MM.1S (cell line): ENCODE data around the gene CNTRL.

Experiments used
- DNase-seq: peaks from one replicate; pipeline ENCODE4 v3.0.0-alpha.2; 2015
- H2AFZ ChIP-seq: fragments of 300-600 bp; sonication (generic); 2 replicates; pipeline ENCODE4 v1.6.0; 2016; ENCODE audit warnings: antibody characterized with exemption, low read length
- H3F3A ChIP-seq: fragments of 300-600 bp; sonication (generic); 2 replicates; pipeline ENCODE4 v1.6.1; 2016; ENCODE audit warnings: mild to moderate bottlenecking, antibody characterized with exemption, low read length, moderate library complexity, mixed read lengths; ENCODE audit not compliant: insufficient read depth
- H3K27ac ChIP-seq: fragments of 300-600 bp; sonication (generic); 2 replicates; pipeline ENCODE4 v1.5.1; 2016; ENCODE audit warnings: mild to moderate bottlenecking, low read length
- H3K27me3 ChIP-seq: fragments of 300-600 bp; sonication (generic); replicated peaks from 2 replicates; pipeline ENCODE4 v1.6.0; 2016; ENCODE audit warnings: low read length; ENCODE audit not compliant: insufficient read depth
- H3K36me3 ChIP-seq: fragments of 300-600 bp; sonication (generic); replicated peaks from 2 replicates; pipeline ENCODE4 v1.6.1; 2016; ENCODE audit warnings: mild to moderate bottlenecking, low read length, mixed read lengths; ENCODE audit not compliant: insufficient read depth
- H3K4me1 ChIP-seq: fragments of 300-600 bp; sonication (generic); 2 replicates; pipeline ENCODE4 v1.6.1; 2016; ENCODE audit warnings: low read length, mixed read lengths
- H3K4me2 ChIP-seq: fragments of 300-600 bp; sonication (generic); 2 replicates; pipeline ENCODE4 v1.6.0; 2016; ENCODE audit warnings: low read depth, low read length
- H3K4me3 ChIP-seq: fragments of 300-600 bp; sonication (generic); 2 replicates; pipeline ENCODE4 v1.5.1; 2016; ENCODE audit warnings: low read length, mixed read lengths
- H3K79me2 ChIP-seq: fragments of 300-600 bp; sonication (generic); 2 replicates; pipeline ENCODE4 v1.6.1; 2016; ENCODE audit warnings: mixed run types, low read length, mixed read lengths
- H3K9ac ChIP-seq: fragments of 300-600 bp; sonication (generic); 2 replicates; pipeline ENCODE4 v1.6.1; 2016; ENCODE audit warnings: low read length, mixed read lengths
- H3K9me2 ChIP-seq: fragments of 300-600 bp; sonication (generic); replicated peaks from 2 replicates; pipeline ENCODE4 v1.6.1; 2016; ENCODE audit warnings: mild to moderate bottlenecking, low read length, mixed read lengths; ENCODE audit not compliant: insufficient read depth
- H3K9me3 ChIP-seq: fragments of 300-600 bp; sonication (generic); replicated peaks from 2 replicates; pipeline ENCODE4 v1.6.1; 2016; ENCODE audit warnings: mild to moderate bottlenecking, low read length, mixed read lengths; ENCODE audit not compliant: insufficient read depth
- H4K20me1 ChIP-seq: fragments of 300-600 bp; sonication (generic); 2 replicates; pipeline ENCODE4 v1.6.1; 2016; ENCODE audit warnings: mild to moderate bottlenecking, low read length, moderate library complexity, mixed read lengths; ENCODE audit not compliant: insufficient read depth
- EZH2 ChIP-seq: fragments of 300-600 bp; sonication (generic); optimal IDR thresholded peaks from 2 replicates; pipeline ENCODE3; 2017; ENCODE audit warnings: low read depth, mild to moderate bottlenecking, antibody characterized with exemption, low read length, mixed read lengths
- EZH2phosphoT487 ChIP-seq: fragments of 300-600 bp; sonication (generic); IDR thresholded peaks from 2 replicates; pipeline ENCODE4 v1.6.1; 2018; ENCODE audit warnings: antibody characterized with exemption, low read length
- TF ChIP-seq, protein P1 (sequence below): fragments of 300-600 bp; sonication (generic); IDR thresholded peaks from 2 replicates; pipeline ENCODE4 v1.5.1; 2016; ENCODE audit warnings: antibody characterized with exemption, low read length, mixed read lengths

The CNTRL gene

DNA sequence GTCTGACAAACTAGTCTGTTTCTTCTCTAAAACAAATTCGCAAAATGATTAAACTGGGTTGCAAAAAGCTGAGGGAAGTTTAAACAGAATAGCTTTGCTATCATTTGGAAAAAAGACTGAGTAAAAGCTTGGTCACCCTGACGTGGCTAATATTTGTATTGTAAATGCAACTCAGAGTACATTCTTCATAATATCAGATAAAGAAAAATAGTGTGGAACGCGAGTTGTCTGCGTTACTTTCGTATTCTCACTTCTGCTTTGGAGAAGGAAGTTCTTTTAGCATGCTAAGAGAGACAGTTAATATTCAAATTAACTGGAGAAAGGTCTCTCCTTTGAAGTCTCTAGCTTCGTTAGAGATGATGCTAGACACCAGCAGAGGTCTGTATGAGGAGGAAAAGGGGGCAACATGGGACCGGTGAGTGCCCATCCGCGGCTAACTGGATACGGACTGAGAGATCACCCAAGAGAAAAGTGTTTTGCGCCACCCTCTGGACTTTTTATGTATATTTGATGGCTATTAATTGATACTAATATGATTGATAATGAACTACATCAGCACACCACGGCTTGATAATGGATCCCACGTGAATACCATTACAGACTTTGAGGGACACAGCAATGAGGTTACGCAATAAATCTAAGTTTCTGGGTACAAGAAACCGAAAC, 2.9 kb upstream of the CNTRL start:
- Histone ChIP-seq H3K27me3 (no peaks in the 10 kb centered on the region), H3F3A (peaks cover 24% of the 10 kb centered on the region), H3K9me2 (no peaks in the 10 kb centered on the region), H3K9ac (peak overlapping the region; percentile 42), H3K4me2 (peak overlapping the region; percentile 55), H3K4me3 (peak overlapping the region; percentile 59), H3K9me3 (no peaks in the 10 kb centered on the region), H2AFZ (peak overlapping the region; percentile 46), H4K20me1 (no peaks in the 10 kb centered on the region), H3K36me3 (no peaks in the 10 kb centered on the region), H3K79me2 (peaks cover 20% of the 10 kb centered on the region), H3K4me1 (peaks cover 20% of the 10 kb centered on the region), H3K27ac (peak overlapping the region; percentile 62)
- TF ChIP-seq, protein P1, sequence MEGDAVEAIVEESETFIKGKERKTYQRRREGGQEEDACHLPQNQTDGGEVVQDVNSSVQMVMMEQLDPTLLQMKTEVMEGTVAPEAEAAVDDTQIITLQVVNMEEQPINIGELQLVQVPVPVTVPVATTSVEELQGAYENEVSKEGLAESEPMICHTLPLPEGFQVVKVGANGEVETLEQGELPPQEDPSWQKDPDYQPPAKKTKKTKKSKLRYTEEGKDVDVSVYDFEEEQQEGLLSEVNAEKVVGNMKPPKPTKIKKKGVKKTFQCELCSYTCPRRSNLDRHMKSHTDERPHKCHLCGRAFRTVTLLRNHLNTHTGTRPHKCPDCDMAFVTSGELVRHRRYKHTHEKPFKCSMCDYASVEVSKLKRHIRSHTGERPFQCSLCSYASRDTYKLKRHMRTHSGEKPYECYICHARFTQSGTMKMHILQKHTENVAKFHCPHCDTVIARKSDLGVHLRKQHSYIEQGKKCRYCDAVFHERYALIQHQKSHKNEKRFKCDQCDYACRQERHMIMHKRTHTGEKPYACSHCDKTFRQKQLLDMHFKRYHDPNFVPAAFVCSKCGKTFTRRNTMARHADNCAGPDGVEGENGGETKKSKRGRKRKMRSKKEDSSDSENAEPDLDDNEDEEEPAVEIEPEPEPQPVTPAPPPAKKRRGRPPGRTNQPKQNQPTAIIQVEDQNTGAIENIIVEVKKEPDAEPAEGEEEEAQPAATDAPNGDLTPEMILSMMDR: peak; percentile 45
- TF ChIP-seq EZH2: no peak
- peak; percentile 46 for DNase-seq

DNA sequence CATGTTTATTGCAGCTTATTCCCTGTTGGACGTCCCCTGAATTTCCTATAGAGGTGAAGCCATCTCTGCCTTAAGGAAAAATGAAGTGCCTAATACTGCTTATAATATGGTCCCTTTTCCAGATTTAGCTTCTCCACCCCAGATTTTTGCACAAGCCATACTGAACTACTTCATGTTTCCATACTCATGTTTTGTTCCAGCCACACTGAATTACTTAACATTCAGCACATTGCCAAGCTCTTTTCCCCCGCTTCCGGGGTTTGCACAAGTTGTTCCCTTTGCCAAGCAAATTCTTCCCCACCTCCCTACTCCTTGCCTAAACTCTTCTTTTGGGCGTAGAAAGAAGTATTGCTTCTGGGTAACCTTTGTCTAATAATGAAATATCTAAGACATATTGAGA, 1.7 kb upstream of the CNTRL start:
- H3K4me1 ChIP-seq: peaks cover 20% of the 10 kb centered on the region
- no peaks in the 10 kb centered on the region for H3K9me3 ChIP-seq
- no peak overlapping the region for H2AFZ ChIP-seq
- no peaks in the 10 kb centered on the region for H3K36me3 ChIP-seq
- TF ChIP-seq, protein P1: no peak
- no peak for TF ChIP-seq EZH2
- TF ChIP-seq EZH2phosphoT487: no peak
- no peak overlapping the region for H3K4me2 ChIP-seq
- no peaks in the 10 kb centered on the region for H4K20me1 ChIP-seq
- no peak overlapping the region for H3K27ac ChIP-seq
- H3F3A ChIP-seq: peaks cover 24% of the 10 kb centered on the region
- H3K27me3 ChIP-seq: no peaks in the 10 kb centered on the region
- H3K79me2 ChIP-seq: peaks cover 32% of the 10 kb centered on the region
- no peak overlapping the region for H3K9ac ChIP-seq
- no peaks in the 10 kb centered on the region for H3K9me2 ChIP-seq
- no peak overlapping the region for H3K4me3 ChIP-seq
- DNase-seq: no peak

DNA sequence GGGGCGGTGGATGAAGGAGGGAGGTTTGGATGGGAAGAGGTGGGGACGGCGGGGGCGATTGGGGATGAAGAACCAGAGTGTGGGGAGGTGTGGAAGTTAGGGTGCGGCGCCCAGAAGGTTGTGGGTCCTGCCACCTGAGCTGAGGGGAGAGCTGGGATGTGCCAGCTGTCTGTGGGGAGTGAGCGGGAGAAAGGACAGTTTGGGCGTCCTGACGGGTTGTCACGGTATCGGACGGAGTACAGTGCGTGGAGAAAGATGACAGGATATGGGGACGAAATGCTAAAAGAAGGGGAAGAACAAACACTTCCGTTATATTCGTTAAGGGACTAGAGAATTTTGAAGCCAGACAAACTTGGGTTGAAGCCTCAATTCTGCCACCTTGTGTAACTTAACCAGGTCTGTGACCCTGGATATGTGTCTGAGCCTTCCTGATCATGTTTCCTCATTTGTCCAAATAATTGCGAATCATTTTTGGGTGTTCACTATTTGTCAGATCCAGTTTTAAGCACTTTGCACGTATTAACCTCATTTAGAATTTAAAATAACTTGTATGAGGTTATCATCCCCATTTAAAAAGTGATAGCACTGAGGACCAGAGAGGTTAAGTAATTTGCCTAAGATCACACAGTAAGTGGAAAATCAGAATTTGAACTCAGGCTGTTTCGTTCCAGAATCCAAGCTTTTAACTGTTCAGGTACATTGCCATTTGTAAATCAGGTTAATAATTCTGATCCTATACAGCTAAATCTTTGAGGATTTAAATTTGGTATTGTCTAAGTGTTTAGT, 689 bp downstream of the CNTRL start:
- Histone ChIP-seq H3F3A (peaks cover 24% of the 10 kb centered on the region), H2AFZ (peak overlapping the region; percentile 95), H3K9ac (peak overlapping the region; percentile 95), H3K9me2 (no peaks in the 10 kb centered on the region), H3K36me3 (no peaks in the 10 kb centered on the region), H3K4me2 (peak overlapping the region; percentile 78), H3K27me3 (no peaks in the 10 kb centered on the region), H3K79me2 (peaks cover 53% of the 10 kb centered on the region), H4K20me1 (no peaks in the 10 kb centered on the region), H3K4me3 (peak overlapping the region; percentile 83), H3K4me1 (peaks cover 16% of the 10 kb centered on the region), H3K27ac (peak overlapping the region; percentile 78), H3K9me3 (no peaks in the 10 kb centered on the region)
- TF ChIP-seq, protein P1: peak; percentile 45
- no peak for TF ChIP-seq EZH2
- DNase-seq: peak; percentile 62
